KOPT-K1 (cell line): ENCODE results near the gene KIAA0319L.
"Not testable (repeated sequence)": the region's sequence is repeated elsewhere in the genome, so short reads cannot be mapped to it uniquely, and the experiment has no call there.

ENCODE experiments used
- H3K27ac ChIP-seq: fragments of 200-600 bp; sonication (generic); 2 replicates; pipeline ENCODE4 v1.5.1; 2016; ENCODE audit warnings: antibody characterized with exemption, mild to moderate bottlenecking, low read depth, low read length; ENCODE audit not compliant: poor library complexity, severe bottlenecking
- H3K36me3 ChIP-seq: fragments of 200-600 bp; sonication (generic); 2 replicates; pipeline ENCODE4 v1.5.1; 2017; ENCODE audit warnings: antibody characterized with exemption, mild to moderate bottlenecking, low read length, moderate library complexity; ENCODE audit not compliant: insufficient read depth
- H3K9me3 ChIP-seq: fragments of 200-600 bp; sonication (generic); 2 replicates; pipeline ENCODE4 v1.5.1; 2017; ENCODE audit warnings: antibody characterized with exemption, low read length, mild to moderate bottlenecking; ENCODE audit not compliant: insufficient read depth, poor library complexity, severe bottlenecking

KIAA0319L gene

DNA sequence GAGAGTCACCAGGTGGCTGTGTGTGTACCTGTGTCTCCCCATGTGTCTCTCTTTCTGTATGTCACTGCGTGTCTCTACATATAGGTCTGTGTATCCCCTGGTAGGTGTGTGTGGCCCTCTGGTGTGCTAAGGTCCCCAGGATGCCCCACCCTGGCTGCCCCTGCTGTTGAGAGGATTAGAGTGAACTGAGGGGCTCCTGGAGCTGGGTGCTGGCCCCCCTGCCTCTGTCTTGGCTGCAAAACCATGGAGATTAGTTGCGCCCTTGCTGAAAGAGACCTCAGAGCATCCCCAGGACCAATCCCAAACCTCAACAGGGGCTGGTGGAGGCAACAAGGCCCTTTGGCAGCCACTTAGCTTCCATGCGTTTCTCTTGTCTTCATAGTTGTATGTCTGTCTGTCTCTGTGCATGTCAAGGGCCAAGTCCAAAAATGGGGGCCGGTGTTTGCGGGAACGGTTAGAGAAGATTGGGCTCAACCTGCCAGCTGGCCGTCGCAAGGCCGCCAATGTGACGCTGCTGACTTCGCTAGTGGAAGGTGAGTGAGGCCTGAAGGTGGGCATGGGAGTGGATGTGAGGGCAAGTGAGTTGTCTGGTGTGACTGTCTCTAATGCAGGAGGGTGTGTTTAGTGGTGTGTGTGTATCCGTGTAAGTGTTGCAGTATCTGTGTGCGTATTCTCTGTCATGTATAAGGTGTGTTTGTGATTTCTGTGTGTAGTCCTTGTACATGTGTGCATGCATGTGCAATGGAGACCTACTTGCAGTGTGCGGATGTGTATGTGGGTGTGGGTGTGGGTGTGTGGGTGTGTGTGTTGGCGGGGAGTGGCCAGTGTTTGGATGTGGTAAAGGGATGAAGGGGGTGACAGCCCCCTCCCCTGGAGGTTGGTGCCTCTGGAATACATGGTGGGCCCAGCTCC, 32.6 kb upstream of the KIAA0319L start:
- no peaks in the 10 kb centered on the region for H3K9me3 ChIP-seq
- no peak overlapping the region for H3K27ac ChIP-seq
- H3K36me3 ChIP-seq: peaks cover 19% of the 10 kb centered on the region; the same call in 1 of the 2 replicates

- H3K36me3 ChIP-seq: peaks cover 19% of the 10 kb centered on the region; the same call in 1 of the 2 replicates
- H3K9me3 ChIP-seq: no peaks in the 10 kb centered on the region
- no peak overlapping the region for H3K27ac ChIP-seq
Observed at GRCh38 chr1:35588197-35588910, 31.2 kb upstream of the KIAA0319L start.

GRCh38 chr1:35587736-35588135, 30.5 kb upstream of the KIAA0319L start:
- Histone ChIP-seq H3K36me3 (peaks cover 19% of the 10 kb centered on the region; the same call in 1 of the 2 replicates), H3K27ac (no peak overlapping the region), H3K9me3 (no peaks in the 10 kb centered on the region)

DNA sequence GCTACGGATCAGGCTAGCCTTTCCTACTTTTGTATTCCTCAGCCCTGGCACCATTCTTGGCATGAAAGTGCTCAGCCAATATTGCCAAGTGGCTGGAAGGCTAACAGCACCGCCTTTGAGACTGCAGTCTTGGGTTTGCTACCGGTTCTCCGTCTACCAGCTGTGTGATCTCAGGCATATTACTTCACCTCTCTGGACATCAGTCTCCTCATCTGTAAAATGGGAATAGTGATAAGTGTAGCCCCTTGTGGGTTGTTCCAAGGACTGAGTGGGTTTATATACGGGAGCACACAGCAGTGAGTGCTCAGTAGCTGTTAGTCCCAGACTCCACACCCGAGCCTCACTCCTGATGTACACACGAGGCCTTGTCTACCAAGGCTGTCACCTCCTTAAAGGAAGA, 29.6 kb upstream of the KIAA0319L start:
- H3K9me3 ChIP-seq: no peaks in the 10 kb centered on the region
- no peak overlapping the region for H3K27ac ChIP-seq
- H3K36me3 ChIP-seq: peaks cover 19% of the 10 kb centered on the region; the same call in 1 of the 2 replicates

- not testable (repeated sequence) for H3K27ac ChIP-seq, H3K9me3 ChIP-seq
- peaks cover 12% of the 10 kb centered on the region; the same call in 1 of the 2 replicates for H3K36me3 ChIP-seq
Observed at GRCh38 chr1:35585805-35586204, 28.6 kb upstream of the KIAA0319L start.

DNA sequence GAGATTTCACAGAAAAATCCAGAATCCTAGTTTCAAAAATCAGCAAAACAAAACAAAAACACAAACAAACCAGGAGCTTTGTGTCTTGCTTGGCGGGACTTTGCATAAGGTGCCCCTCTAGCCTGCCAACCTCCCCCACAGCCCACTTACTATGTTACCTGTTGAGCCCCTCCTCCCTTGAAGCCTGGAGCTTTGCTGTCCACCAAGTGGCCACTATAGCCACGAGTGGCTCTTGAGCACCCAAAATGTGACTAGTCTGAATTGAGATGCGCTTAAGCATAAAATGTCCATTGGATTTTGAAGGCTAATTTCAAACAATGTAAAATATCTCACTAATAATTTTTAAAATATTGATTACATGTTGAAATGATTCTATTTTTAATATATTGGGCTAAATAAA, 28.1 kb upstream of the KIAA0319L start:
- peaks cover 7% of the 10 kb centered on the region; the same call in 1 of the 2 replicates for H3K36me3 ChIP-seq
- no peak overlapping the region for H3K27ac ChIP-seq
- no peaks in the 10 kb centered on the region for H3K9me3 ChIP-seq

DNA sequence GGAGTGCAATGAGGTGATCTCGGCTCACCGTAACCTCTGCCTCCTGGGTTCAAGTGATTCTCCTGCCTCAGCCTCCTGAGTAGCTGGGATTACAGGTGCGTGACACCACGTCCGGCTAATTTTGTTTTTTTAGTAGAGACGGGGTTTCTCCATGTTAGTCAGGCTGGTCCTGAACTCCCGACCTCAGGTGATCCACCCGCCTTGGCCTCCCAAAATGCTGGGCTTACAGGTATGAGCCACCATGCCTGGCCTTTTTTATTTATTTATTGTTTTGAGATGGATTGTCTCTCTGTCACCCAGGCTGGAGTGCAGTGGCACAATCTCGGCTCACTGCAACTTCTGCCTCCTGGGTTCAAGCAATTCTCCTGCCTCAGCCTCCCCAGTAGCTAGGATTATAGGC, 24.4 kb upstream of the KIAA0319L start:
- H3K9me3 ChIP-seq, H3K36me3 ChIP-seq, H3K27ac ChIP-seq: not testable (repeated sequence)

GRCh38 chr1:35580949-35581388, 23.8 kb upstream of the KIAA0319L start:
- Histone ChIP-seq H3K36me3 (no peaks in the 10 kb centered on the region), H3K9me3 (no peaks in the 10 kb centered on the region), H3K27ac (no peak overlapping the region)

DNA sequence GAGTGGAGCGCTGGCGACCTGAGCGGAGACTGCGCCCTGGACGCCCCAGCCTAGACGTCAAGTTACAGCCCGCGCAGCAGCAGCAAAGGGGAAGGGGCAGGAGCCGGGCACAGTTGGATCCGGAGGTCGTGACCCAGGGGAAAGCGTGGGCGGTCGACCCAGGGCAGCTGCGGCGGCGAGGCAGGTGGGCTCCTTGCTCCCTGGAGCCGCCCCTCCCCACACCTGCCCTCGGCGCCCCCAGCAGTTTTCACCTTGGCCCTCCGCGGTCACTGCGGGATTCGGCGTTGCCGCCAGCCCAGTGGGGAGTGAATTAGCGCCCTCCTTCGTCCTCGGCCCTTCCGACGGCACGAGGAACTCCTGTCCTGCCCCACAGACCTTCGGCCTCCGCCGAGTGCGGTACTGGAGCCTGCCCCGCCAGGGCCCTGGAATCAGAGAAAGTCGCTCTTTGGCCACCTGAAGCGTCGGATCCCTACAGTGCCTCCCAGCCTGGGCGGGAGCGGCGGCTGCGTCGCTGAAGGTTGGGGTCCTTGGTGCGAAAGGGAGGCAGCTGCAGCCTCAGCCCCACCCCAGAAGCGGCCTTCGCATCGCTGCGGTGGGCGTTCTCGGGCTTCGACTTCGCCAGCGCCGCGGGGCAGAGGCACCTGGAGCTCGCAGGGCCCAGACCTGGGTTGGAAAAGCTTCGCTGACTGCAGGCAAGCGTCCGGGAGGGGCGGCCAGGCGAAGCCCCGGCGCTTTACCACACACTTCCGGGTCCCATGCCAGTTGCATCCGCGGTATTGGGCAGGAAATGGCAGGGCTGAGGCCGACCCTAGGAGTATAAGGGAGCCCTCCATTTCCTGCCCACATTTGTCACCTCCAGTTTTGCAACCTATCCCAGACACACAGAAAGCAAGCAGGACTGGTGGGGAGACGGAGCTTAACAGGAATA, 20.1 kb upstream of the KIAA0319L start:
- no peaks in the 10 kb centered on the region for H3K9me3 ChIP-seq
- H3K36me3 ChIP-seq: no peaks in the 10 kb centered on the region
- peak overlapping the region; percentile 88 for H3K27ac ChIP-seq

GRCh38 chr1:35576766-35577070, 19.5 kb upstream of the KIAA0319L start:
- H3K36me3 ChIP-seq, H3K9me3 ChIP-seq: not testable (repeated sequence)
- H3K27ac ChIP-seq: peak overlapping the region; percentile 88

DNA sequence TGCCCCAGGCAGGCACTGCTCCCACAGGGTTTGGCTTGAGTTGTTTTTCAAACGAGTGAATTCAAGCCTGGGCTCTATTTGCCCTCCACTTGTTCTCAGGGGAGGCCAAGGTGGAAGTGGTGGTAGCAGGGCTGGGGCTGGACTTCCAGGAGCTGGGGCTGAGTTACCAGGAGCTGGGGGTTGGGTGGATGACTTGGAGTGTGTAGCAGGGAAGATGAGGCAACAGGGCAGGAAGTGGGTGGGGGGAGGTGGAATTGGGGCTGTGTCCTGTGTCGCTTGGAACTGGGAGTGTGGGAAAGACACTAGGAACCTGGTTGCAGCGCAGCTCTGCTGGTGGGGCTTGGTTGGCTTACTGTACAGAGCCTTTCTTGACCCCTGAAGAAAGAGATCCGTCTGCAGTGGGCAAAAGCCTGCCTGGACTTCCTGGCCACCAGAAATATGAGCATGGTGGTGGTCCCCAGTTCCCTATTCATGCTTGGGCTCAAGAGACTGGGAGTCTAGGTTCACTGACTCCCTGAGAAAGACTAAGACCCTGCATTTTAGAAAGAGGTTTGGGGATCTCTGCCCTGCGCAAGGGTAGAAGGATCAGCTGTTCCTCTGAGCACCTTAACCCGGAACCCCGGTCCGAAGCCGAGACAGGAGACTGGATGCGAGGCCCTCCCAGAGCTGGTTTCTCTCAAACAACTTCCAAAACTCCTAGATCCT, 19.0 kb upstream of the KIAA0319L start:
- no peaks in the 10 kb centered on the region for H3K9me3 ChIP-seq
- H3K36me3 ChIP-seq: no peaks in the 10 kb centered on the region
- H3K27ac ChIP-seq: peak overlapping the region; percentile 88

- no peaks in the 10 kb centered on the region for H3K36me3 ChIP-seq
- H3K9me3 ChIP-seq: no peaks in the 10 kb centered on the region
- peak overlapping the region; percentile 88 for H3K27ac ChIP-seq
Observed at GRCh38 chr1:35575416-35575958, 18.3 kb upstream of the KIAA0319L start.

DNA sequence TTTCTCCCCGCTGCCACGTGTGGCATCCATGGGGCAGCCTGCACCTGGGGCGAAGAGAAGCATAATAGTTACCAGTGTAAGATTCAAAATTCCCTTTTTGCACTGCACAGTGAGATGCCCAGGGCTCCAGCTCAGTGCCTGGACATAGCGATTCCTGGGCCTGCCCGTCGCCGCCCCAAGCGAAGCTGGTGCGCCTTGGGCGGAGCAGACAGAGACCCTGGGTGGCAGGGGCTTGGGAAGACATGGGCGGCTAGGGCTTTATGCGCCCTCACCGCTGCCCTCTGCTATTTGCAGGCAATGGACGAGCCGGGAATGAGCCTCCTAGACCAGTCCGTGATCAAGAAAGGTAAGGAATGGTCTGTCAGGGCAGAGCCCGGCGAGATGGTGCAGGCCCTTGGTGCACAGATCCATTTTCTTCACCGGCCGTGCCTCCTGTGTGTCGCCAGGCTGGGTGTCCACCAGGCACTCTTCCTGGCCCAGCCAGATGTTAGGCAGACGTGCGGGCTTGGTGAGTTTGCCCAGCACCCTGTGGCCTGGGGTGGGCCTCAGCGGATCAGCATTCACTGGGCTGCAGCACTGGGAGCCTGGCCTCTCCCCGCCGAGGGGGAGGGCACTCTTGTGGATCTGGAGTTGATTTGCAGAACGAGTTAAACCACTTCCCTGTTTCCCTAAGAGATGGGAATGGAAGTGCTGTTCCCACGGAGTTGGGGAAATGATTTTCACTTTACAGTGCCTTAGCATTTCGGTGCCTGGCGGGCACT, 17.6 kb upstream of the KIAA0319L start:
- Histone ChIP-seq H3K27ac (no peak overlapping the region), H3K36me3 (no peaks in the 10 kb centered on the region), H3K9me3 (no peaks in the 10 kb centered on the region)
